Left lung (tissue), 10 donors: ENCODE results near the gene LCOR. TPM values are rescaled to one million over a fixed set of nuclear protein-coding genes. Genes with fewer than 3 reads are reported as not detected.

Experiments
- ATAC-seq: fragments of 200-7000 bp; cut with Tn5 transposase; one replicate; pipeline ENCODE4 v1.9.1; 2020; ENCODE audit warnings: moderate library complexity
- DNase-seq, 4 donors: peaks; one replicate each; pipeline ENCODE4 v3.0.0-alpha.2; 2013 to 2020
- H3K27ac ChIP-seq, 2 donors: fragments of 200-600 bp; sonication (generic) in 1 of 2; one replicate each; pipeline versions ENCODE4 v1.5.0 to v1.8.0; 2020 to 2021
- H3K27me3 ChIP-seq, 2 donors: fragments of 200-600 bp; sonication (generic) in 1 of 2; one replicate each; pipeline versions ENCODE4 v1.5.0 to v1.8.0; 2020 to 2021
- H3K36me3 ChIP-seq, 2 donors: fragments of 200-600 bp; sonication (generic) in 1 of 2; one replicate each; pipeline versions ENCODE4 v1.5.0 to v1.8.0; 2020 to 2021
- H3K4me1 ChIP-seq, 2 donors: fragments of 200-600 bp; one replicate each; pipeline ENCODE4 v1.8.0; 2021
- H3K4me3 ChIP-seq, 2 donors: fragments of 200-600 bp; sonication (generic) in 1 of 2; one replicate each; pipeline versions ENCODE4 v1.5.0 to v1.8.0; 2020 to 2021; ENCODE audit warnings: mild to moderate bottlenecking in 1 of 2
- H3K9me3 ChIP-seq, 2 donors: fragments of 200-600 bp; sonication (generic) in 1 of 2; one replicate each; pipeline versions ENCODE4 v1.5.0 to v1.8.0; 2020 to 2021
- CTCF ChIP-seq, 2 donors: fragments of 200-600 bp; sonication (generic) in 1 of 2; IDR thresholded peaks; one replicate each; pipeline versions ENCODE4 v1.5.0 to v1.8.0; 2021; ENCODE audit warnings: antibody characterized with exemption in 2 of 2
- intact Hi-C, 2 donors: fragments of 100-400 bp; cut with DNase I; formaldehyde crosslinking; loops; one replicate each; pipeline versions ENCODE4 v1.11.2 to v1.14.2; 2022
- polyA plus RNA-seq, 6 donors: library from polyadenylated mRNA; unstranded; fragments of 120-200 nt; gene quantifications; one replicate each; pipeline ENCODE4 v1.2.1, GENCODE V29; 2013; ENCODE audit not compliant: insufficient read length in 6 of 6
- total RNA-seq, 2 donors: library from RNA; stranded (reverse); fragmentation: NEBNext Ultra II Directional; extraction: Animal tissue kit (Norgen Biotek cat#: 25700); gene quantifications; one replicate each; pipeline ENCODE4 v1.2.1, GENCODE V29; 2021
- donor health status: DM: no; HTN: yes; CAD: no.
- donor health status: DM: no; HTN: no; CAD: no.

Gene LCOR
- total and polyA plus RNA-seq, 8 donors: 20.8 to 29.6 (median 22.9) TPM

- Histone ChIP-seq H3K27me3 (no peaks in the 10 kb centered on the region), H3K27ac (no peak overlapping the region), H3K4me1 (peaks cover 0 to 81% of the 10 kb centered on the region in 2 donors), H3K36me3 (peaks cover 0 to 4% of the 10 kb centered on the region in 2 donors), H3K4me3 (no peak overlapping the region), H3K9me3 (no peaks in the 10 kb centered on the region)
- no peak for ATAC-seq
- no peak for DNase-seq
- intact Hi-C loops: no loop called here
- no peak for TF ChIP-seq CTCF (IDR thresholded peaks at IDR 0.05)
Measured at GRCh38 chr10:96838529-96838928, 6.4 kb downstream of the LCOR start.

- H3K4me3 ChIP-seq: no peak overlapping the region
- ATAC-seq (peak; percentile 19), DNase-seq (no peak)
- no peaks in the 10 kb centered on the region for H3K27me3 ChIP-seq
- intact Hi-C loops: no loop called here
- H3K27ac ChIP-seq: peak overlapping the region in 1 of 2 donors; percentile 69
- no peak for TF ChIP-seq CTCF (IDR thresholded peaks at IDR 0.05)
- peaks cover 0 to 4% of the 10 kb centered on the region in 2 donors for H3K36me3 ChIP-seq
- peaks cover 0 to 73% of the 10 kb centered on the region in 2 donors for H3K4me1 ChIP-seq
- H3K9me3 ChIP-seq: no peaks in the 10 kb centered on the region
Measured at GRCh38 chr10:96840841-96841518, 8.9 kb downstream of the LCOR start.

- ATAC-seq: no peak
Measured at GRCh38 chr10:96842896-96843723, 11.0 kb downstream of the LCOR start.

GRCh38 chr10:96843823-96844222 lies 11.7 kb downstream of the LCOR start:
- H3K4me3 ChIP-seq: no peak overlapping the region
- no peak for TF ChIP-seq CTCF (IDR thresholded peaks at IDR 0.05)
- intact Hi-C loops: no loop called here
- peaks cover 0 to 55% of the 10 kb centered on the region in 2 donors for H3K4me1 ChIP-seq
- H3K36me3 ChIP-seq: no peaks in the 10 kb centered on the region
- H3K9me3 ChIP-seq: no peaks in the 10 kb centered on the region
- no peak for ATAC-seq
- DNase-seq: no peak
- no peak overlapping the region for H3K27ac ChIP-seq
- H3K27me3 ChIP-seq: no peaks in the 10 kb centered on the region

More at GRCh38 chr10:96842896-96843723, 11.0 kb downstream of the LCOR start:
- intact Hi-C loops: no loop called here
- H3K4me1 ChIP-seq: peaks cover 0 to 55% of the 10 kb centered on the region in 2 donors
- no peak overlapping the region for H3K27ac ChIP-seq
- H3K4me3 ChIP-seq: no peak overlapping the region
- TF ChIP-seq CTCF (IDR thresholded peaks at IDR 0.05): no peak
- no peak for DNase-seq
- H3K36me3 ChIP-seq: no peaks in the 10 kb centered on the region
- no peaks in the 10 kb centered on the region for H3K27me3 ChIP-seq
- no peaks in the 10 kb centered on the region for H3K9me3 ChIP-seq

GRCh38 chr10:96846395-96846794 lies 14.3 kb downstream of the LCOR start:
- no peak for DNase-seq
- no peak for ATAC-seq
- intact Hi-C loops: no loop called here
- Histone ChIP-seq H3K4me1 (peaks cover 8 to 42% of the 10 kb centered on the region in 2 donors), H3K27me3 (no peaks in the 10 kb centered on the region), H3K4me3 (no peak overlapping the region), H3K27ac (no peak overlapping the region), H3K36me3 (no peaks in the 10 kb centered on the region), H3K9me3 (no peaks in the 10 kb centered on the region)
- no peak for TF ChIP-seq CTCF (IDR thresholded peaks at IDR 0.05)
